ENCODE data around the gene ANKRD40CL.

The ANKRD40CL gene

DNA sequence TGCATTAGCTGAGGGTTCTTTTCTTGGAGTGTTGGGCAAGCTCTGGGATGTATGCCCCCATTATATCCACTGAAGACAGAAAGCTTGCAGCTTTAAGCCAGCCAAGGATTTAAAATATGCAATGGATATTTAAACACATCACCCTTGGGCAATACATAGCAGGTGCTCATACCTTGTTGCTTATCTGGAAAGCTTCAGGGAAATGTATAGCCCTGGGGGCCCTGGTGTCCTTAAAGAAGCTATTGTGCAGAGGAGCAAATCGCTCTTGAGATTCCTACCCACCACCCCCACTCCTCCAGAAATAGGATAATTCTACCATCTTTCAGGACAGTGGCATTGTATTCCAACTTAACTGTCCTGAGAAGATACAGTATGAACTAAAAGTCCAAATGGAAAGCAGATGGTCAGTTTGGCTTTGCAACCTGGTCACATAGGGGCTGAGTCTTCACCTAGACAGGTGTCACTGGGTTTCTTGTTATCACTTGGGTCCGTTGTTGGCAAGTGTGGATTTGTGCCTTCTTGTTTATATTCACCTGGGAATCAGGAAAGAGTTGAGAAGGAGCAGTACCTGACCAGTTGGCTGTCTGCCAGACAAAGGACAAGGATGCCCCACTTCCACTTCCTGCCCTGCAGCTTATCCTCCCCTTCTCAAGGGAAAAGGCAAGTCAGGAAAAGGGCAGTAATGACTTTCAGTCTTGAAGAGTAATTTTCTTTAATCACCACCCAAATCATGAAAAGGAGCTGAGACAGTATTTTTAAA, 3.4 kb downstream of the ANKRD40CL start:
- Mint-ChIP-seq H3K4me1 (peaks cover 44% of the 10 kb centered on the region), H3K9me3 (no peaks in the 10 kb centered on the region), H3K36me3 (ENCODE audit: low read depth) (no peaks in the 10 kb centered on the region), H3K27me3 (ENCODE audit: low read depth, poor library complexity) (peaks cover 5% of the 10 kb centered on the region), H3K4me3 (no peak overlapping the region), H3K27ac (no peak overlapping the region)
- DNase-seq = no peak
- TF ChIP-seq, protein P1, sequence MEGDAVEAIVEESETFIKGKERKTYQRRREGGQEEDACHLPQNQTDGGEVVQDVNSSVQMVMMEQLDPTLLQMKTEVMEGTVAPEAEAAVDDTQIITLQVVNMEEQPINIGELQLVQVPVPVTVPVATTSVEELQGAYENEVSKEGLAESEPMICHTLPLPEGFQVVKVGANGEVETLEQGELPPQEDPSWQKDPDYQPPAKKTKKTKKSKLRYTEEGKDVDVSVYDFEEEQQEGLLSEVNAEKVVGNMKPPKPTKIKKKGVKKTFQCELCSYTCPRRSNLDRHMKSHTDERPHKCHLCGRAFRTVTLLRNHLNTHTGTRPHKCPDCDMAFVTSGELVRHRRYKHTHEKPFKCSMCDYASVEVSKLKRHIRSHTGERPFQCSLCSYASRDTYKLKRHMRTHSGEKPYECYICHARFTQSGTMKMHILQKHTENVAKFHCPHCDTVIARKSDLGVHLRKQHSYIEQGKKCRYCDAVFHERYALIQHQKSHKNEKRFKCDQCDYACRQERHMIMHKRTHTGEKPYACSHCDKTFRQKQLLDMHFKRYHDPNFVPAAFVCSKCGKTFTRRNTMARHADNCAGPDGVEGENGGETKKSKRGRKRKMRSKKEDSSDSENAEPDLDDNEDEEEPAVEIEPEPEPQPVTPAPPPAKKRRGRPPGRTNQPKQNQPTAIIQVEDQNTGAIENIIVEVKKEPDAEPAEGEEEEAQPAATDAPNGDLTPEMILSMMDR (IDR thresholded peaks at IDR 0.05) = no peak

DNA sequence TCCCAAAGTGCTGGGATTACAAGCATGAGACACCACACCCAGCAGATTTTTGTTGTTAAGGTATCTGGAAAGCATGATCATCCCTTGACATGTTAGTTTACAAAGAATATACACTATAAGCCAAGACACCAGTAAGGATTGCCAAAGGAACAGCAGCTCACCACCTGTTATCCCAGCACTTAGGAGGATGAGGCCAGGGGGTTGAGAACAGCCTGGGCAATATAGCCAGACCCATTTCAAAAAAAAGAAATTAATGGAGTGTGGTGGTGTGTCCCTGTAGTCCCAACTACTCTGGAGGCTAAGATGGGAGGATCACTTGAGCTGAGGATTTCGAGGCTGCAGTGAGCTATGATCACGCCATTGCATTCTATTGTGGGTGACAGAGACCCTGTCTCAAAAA, 5.1 kb downstream of the ANKRD40CL start:
- TF ChIP-seq, protein P1 (IDR thresholded peaks at IDR 0.05) = no peak
- Mint-ChIP-seq H3K27ac (peak overlapping the region; percentile 72), H3K36me3 (ENCODE audit: low read depth) (no peaks in the 10 kb centered on the region), H3K27me3 (ENCODE audit: low read depth, poor library complexity) (peaks cover 4% of the 10 kb centered on the region), H3K9me3 (no peaks in the 10 kb centered on the region), H3K4me1 (peaks cover 44% of the 10 kb centered on the region), H3K4me3 (no peak overlapping the region)
- no peak for DNase-seq

DNA sequence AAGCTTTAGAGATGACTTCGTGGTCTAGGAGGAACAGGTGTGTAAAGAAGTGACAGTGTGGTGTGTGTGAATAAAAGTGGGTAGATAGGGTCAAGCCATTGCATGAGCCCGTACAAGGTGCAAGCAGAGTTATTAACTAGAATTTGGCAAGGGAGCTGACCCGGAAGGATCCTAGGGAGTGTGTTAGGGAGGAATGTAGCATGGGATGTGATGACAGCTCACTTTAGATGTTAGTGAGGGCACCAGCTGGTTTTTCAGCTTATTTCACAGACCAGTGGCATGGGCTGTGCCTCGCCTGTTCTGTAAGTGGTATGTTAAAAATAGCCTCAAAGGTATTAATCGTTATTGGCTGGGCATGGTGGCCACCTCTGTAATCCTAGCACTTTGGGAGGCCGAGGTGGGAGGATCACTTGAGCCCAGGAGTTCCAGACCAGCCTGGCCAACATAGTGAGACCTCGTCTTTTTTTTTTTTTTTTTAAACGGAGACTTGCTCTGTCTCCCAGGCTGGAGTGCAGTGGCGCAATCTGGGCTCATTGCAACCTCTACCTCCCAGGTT, 8.3 kb downstream of the ANKRD40CL start:
- H3K4me1 Mint-ChIP-seq = peaks cover 14% of the 10 kb centered on the region
- TF ChIP-seq, protein P1 (IDR thresholded peaks at IDR 0.05) = no peak
- H3K4me3 Mint-ChIP-seq = no peak overlapping the region
- H3K36me3 Mint-ChIP-seq (ENCODE audit: low read depth) = peaks cover 12% of the 10 kb centered on the region
- H3K27ac Mint-ChIP-seq = peak overlapping the region; percentile 24
- H3K9me3 Mint-ChIP-seq = no peaks in the 10 kb centered on the region
- DNase-seq = no peak
- H3K27me3 Mint-ChIP-seq (ENCODE audit: low read depth, poor library complexity) = peaks cover 4% of the 10 kb centered on the region

DNA sequence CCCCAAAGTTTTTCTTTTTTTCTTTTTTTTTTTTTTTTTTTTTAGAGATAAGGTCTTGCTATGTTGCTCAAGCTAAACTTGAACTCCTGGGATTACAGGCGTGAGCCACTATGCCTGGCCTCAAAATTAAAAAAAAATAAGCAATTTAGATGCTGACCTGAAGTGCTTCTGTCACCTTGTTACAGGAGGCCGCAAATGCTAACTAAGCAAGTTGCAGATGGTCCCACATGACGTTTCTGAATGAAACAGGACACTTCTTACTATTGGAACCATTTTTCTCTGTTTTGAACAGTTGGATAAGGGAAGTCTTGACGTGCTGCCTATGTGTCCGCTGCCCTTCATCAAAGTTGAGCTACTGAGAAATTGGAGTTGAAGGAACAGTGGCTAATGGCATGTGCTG, 8.8 kb downstream of the ANKRD40CL start:
- peak overlapping the region; percentile 24 for H3K27ac Mint-ChIP-seq
- no peak overlapping the region for H3K4me3 Mint-ChIP-seq
- H3K36me3 Mint-ChIP-seq (ENCODE audit: low read depth) = peaks cover 16% of the 10 kb centered on the region
- peaks cover 11% of the 10 kb centered on the region for H3K4me1 Mint-ChIP-seq
- H3K9me3 Mint-ChIP-seq = no peaks in the 10 kb centered on the region
- H3K27me3 Mint-ChIP-seq (ENCODE audit: low read depth, poor library complexity) = peaks cover 4% of the 10 kb centered on the region
- DNase-seq = no peak
- TF ChIP-seq, protein P1 (IDR thresholded peaks at IDR 0.05) = no peak

DNA sequence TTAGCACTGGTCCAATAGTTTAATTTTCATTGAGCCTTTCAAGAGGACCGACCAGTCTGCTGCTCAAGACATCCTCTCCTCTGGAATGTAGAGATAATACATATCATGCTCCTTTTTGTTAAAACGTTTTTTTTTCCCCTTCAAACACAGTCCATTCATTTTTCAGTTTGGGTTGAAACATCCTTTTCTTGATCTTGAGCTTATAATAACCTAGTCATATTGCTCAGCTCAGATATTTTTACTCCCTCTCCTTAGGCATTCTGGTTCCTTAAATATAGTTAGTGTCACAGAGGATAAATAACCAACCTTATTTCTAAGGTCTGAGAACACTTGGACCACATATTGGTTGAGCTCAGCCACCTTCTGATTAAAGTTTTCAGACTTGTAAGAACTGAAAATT, 12.8 kb downstream of the ANKRD40CL start:
- Mint-ChIP-seq H3K27ac (peak overlapping the region; percentile 75), H3K4me1 (no peaks in the 10 kb centered on the region), H3K27me3 (ENCODE audit: low read depth, poor library complexity) (peaks cover 4% of the 10 kb centered on the region), H3K4me3 (no peak overlapping the region), H3K36me3 (ENCODE audit: low read depth) (peaks cover 44% of the 10 kb centered on the region), H3K9me3 (no peaks in the 10 kb centered on the region)
- TF ChIP-seq, protein P1 (IDR thresholded peaks at IDR 0.05) = no peak
- DNase-seq = no peak

DNA sequence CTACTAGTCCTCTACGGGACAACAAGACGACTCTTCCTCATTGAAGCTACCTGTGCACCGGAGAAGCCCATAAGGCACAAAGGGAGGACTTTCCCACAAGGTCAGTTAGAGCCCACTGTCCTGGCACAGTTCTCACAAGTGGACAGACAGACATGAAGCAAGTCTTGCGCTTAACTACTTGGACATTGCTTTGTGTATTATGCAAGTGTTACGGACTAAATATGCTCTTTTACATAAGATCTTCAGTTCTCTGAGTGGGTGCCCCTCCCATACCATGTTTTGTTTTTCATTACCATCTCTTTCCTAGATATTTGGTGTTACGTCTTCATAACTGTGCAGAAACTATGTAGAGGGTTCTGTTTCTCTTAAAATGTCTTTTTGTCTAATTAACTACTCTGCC, 18.1 kb downstream of the ANKRD40CL start:
- H3K4me3 Mint-ChIP-seq = no peak overlapping the region
- peaks cover 78% of the 10 kb centered on the region for H3K36me3 Mint-ChIP-seq (ENCODE audit: low read depth)
- no peak overlapping the region for H3K27ac Mint-ChIP-seq
- no peaks in the 10 kb centered on the region for H3K9me3 Mint-ChIP-seq
- TF ChIP-seq, protein P1 (IDR thresholded peaks at IDR 0.05) = no peak
- H3K4me1 Mint-ChIP-seq = no peaks in the 10 kb centered on the region
- H3K27me3 Mint-ChIP-seq (ENCODE audit: low read depth, poor library complexity) = peaks cover 3% of the 10 kb centered on the region
- no peak for DNase-seq

All from nephron progenitor cell (in vitro differentiated cells).